HPDE6-E6E7 (cell line): ENCODE data around the gene MESD.
"Not testable (repeated sequence)": the region's sequence is repeated elsewhere in the genome, so short reads cannot be mapped to it uniquely, and the experiment has no call there.

Source experiments
- DNase-seq: peaks from one replicate; pipeline ENCODE4 v3.0.0; 2011; ENCODE audit warnings: missing footprints; ENCODE audit errors: extremely low spot score

MESD gene

GRCh38 chr15:80965454-80965853, 24.2 kb downstream of the MESD start:
- DNase-seq: not testable (repeated sequence)

- DNase-seq: no peak
Measured at GRCh38 chr15:80958818-80959495, 30.7 kb downstream of the MESD start.

GRCh38 chr15:80957976-80958375, 31.6 kb downstream of the MESD start:
- no peak for DNase-seq

- DNase-seq: no peak
Measured at GRCh38 chr15:80957556-80957955, 32.1 kb downstream of the MESD start.

GRCh38 chr15:80955571-80956452, 33.8 kb downstream of the MESD start:
- peak; percentile 76 for DNase-seq

GRCh38 chr15:80953953-80954778, 35.5 kb downstream of the MESD start:
- DNase-seq: no peak

GRCh38 chr15:80953001-80953952, 36.3 kb downstream of the MESD start:
- DNase-seq: no peak

- no peak for DNase-seq
Measured at GRCh38 chr15:80951941-80952340, 37.7 kb downstream of the MESD start.

GRCh38 chr15:80950291-80951078, 39.1 kb downstream of the MESD start:
- no peak for DNase-seq

GRCh38 chr15:80949756-80950155, 39.9 kb downstream of the MESD start:
- DNase-seq: no peak

GRCh38 chr15:80948651-80949292, 40.8 kb downstream of the MESD start:
- DNase-seq: no peak

GRCh38 chr15:80946576-80946975, 43.0 kb downstream of the MESD start:
- no peak for DNase-seq

- no peak for DNase-seq
Measured at GRCh38 chr15:80945605-80946004, 44.0 kb downstream of the MESD start.

- no peak for DNase-seq
Measured at GRCh38 chr15:80944818-80945217, 44.8 kb downstream of the MESD start.

- no peak for DNase-seq
Measured at GRCh38 chr15:80942746-80943565, 46.7 kb downstream of the MESD start.

- no peak for DNase-seq
Measured at GRCh38 chr15:80942266-80942665, 47.4 kb downstream of the MESD start.

- no peak for DNase-seq
Measured at GRCh38 chr15:80940851-80941250, 48.8 kb downstream of the MESD start.

- no peak for DNase-seq
Measured at GRCh38 chr15:80940331-80940730, 49.3 kb downstream of the MESD start.

- DNase-seq: no peak
Measured at GRCh38 chr15:80939216-80939615, 50.4 kb downstream of the MESD start.
